Activated naive CD4-positive, alpha-beta T cell treated with anti-CD3 and anti-CD28 coated beads for 36 hours (primary cell): Measurements from ENCODE around the gene TBC1D22A. TPM values are rescaled to one million over a fixed set of nuclear protein-coding genes. Genes with fewer than 3 reads are reported as not detected.
A peak's percentile ranks its signal among the peaks of the same experiment; 100 is the strongest.

Experiments
- CTCF ChIA-PET: fragments of 350-600 bp; sonication (Branson Sonifier 250); formaldehyde crosslinking; loops from one replicate; lab custom pipeline; 2021; ENCODE audit warnings: antibody characterized with exemption; lab: Charles Lee
- DNase-seq: peaks from one replicate; pipeline ENCODE4 v3.0.0-alpha.2; 2020
- H3K27ac Mint-ChIP-seq: one replicate; pipeline ENCODE4 v1.8.0; 2021; ENCODE audit warnings: mild to moderate bottlenecking, mixed read lengths
- H3K27me3 Mint-ChIP-seq: one replicate; pipeline ENCODE4 v1.8.0; 2021; ENCODE audit warnings: low read depth, mixed read lengths
- H3K36me3 Mint-ChIP-seq: one replicate; pipeline ENCODE4 v1.8.0; 2021; ENCODE audit warnings: low read depth, mixed read lengths
- H3K4me1 Mint-ChIP-seq: one replicate; pipeline ENCODE4 v1.8.0; 2021; ENCODE audit warnings: low read depth, mixed read lengths
- H3K4me3 Mint-ChIP-seq: one replicate; pipeline ENCODE4 v1.8.0; 2021; ENCODE audit warnings: mild to moderate bottlenecking, moderate library complexity, mixed read lengths
- H3K9me3 Mint-ChIP-seq: one replicate; pipeline ENCODE4 v1.8.0; 2021; ENCODE audit warnings: mixed read lengths
- intact Hi-C: fragments of 100-400 bp; cut with micrococcal nuclease; formaldehyde crosslinking; loops from one replicate; pipeline ENCODE4 v1.15.1; 2023
- total RNA-seq, 2 experiments: library from RNA; stranded (reverse); gene quantifications; one replicate each; pipeline ENCODE4 v1.2.3, GENCODE V29; 2021

TBC1D22A gene
- 10 to 100 TPM; 20.1 to 21.4 TPM for total RNA-seq

GRCh38 chr22:46762238-46763050, at the start of gene TBC1D22A:
Gene TBC1D22A, plus strand, starts transcription at chr22:46762650. Its CDS starts 137 bp downstream, at chr22:46762787.
- peaks cover 53% of the 10 kb centered on the region for H3K4me1 Mint-ChIP-seq
- H3K9me3 Mint-ChIP-seq = no peaks in the 10 kb centered on the region
- no peaks in the 10 kb centered on the region for H3K27me3 Mint-ChIP-seq
- peak; percentile 97 for DNase-seq
- peak within 1 kb of the TSS; percentile 98 for H3K27ac Mint-ChIP-seq
- intact Hi-C loops = loop anchor here (1.0 kb wide), 5 partner anchors 12 to 148 kb away; no protein-coding TSS in a partner anchor
- peaks cover 15% of the 10 kb centered on the region for H3K36me3 Mint-ChIP-seq
- H3K4me3 Mint-ChIP-seq = peak within 1 kb of the TSS; percentile 99
- CTCF ChIA-PET = interaction anchor here (0.6 to 10.8 kb wide), 7 partner anchors 11 to 237 kb away, joined by 3 to 214 read pairs (median 4); partner anchors contain the start of gene CERK

GRCh38 chr22:46714550-46714949, 47.9 kb upstream of the TBC1D22A start:
- Mint-ChIP-seq H3K4me3 (no peak overlapping the region), H3K9me3 (no peaks in the 10 kb centered on the region), H3K4me1 (peaks cover 11% of the 10 kb centered on the region), H3K36me3 (peaks cover 33% of the 10 kb centered on the region), H3K27ac (no peak overlapping the region), H3K27me3 (no peaks in the 10 kb centered on the region)
- intact Hi-C loops = no loop called here
- no peak for DNase-seq
- CTCF ChIA-PET = interaction anchor here (1.1 kb wide), 2 partner anchors 84 to 151 kb away, joined by 3 to 4 read pairs; no protein-coding TSS in a partner anchor

- no peak for DNase-seq
- Mint-ChIP-seq H3K36me3 (peaks cover 25% of the 10 kb centered on the region), H3K4me1 (peaks cover 8% of the 10 kb centered on the region), H3K4me3 (no peak overlapping the region), H3K27me3 (no peaks in the 10 kb centered on the region), H3K9me3 (no peaks in the 10 kb centered on the region), H3K27ac (no peak overlapping the region)
- intact Hi-C loops = no loop called here
- CTCF ChIA-PET = interaction anchor here (0.8 kb wide), 1 partner anchor 38 kb away, joined by 3 read pairs; no protein-coding TSS in a partner anchor
Observed at GRCh38 chr22:46719921-46720320, 42.5 kb upstream of the TBC1D22A start.

GRCh38 chr22:46721501-46722085, 40.9 kb upstream of the TBC1D22A start:
- H3K4me1 Mint-ChIP-seq = peaks cover 8% of the 10 kb centered on the region
- H3K4me3 Mint-ChIP-seq = no peak overlapping the region
- no peaks in the 10 kb centered on the region for H3K9me3 Mint-ChIP-seq
- H3K27ac Mint-ChIP-seq = peak overlapping the region; percentile 61
- H3K36me3 Mint-ChIP-seq = peaks cover 25% of the 10 kb centered on the region
- H3K27me3 Mint-ChIP-seq = no peaks in the 10 kb centered on the region
- DNase-seq = no peak
- CTCF ChIA-PET = interaction anchor here (0.7 to 1.2 kb wide), 2 partner anchors 24 to 81 kb away, joined by 3 read pairs; no protein-coding TSS in a partner anchor
- intact Hi-C loops = no loop called here

- no peak overlapping the region for H3K4me3 Mint-ChIP-seq
- H3K9me3 Mint-ChIP-seq = no peaks in the 10 kb centered on the region
- peaks cover 18% of the 10 kb centered on the region for H3K4me1 Mint-ChIP-seq
- DNase-seq = no peak
- intact Hi-C loops = no loop called here
- no peaks in the 10 kb centered on the region for H3K27me3 Mint-ChIP-seq
- no peak overlapping the region for H3K27ac Mint-ChIP-seq
- peaks cover 15% of the 10 kb centered on the region for H3K36me3 Mint-ChIP-seq
- CTCF ChIA-PET = interaction anchor here (1.7 kb wide), 1 partner anchor 79 kb away, joined by 3 read pairs; no protein-coding TSS in a partner anchor
Observed at GRCh38 chr22:46723882-46724281, 38.6 kb upstream of the TBC1D22A start.

- Mint-ChIP-seq H3K27me3 (no peaks in the 10 kb centered on the region), H3K4me3 (no peak overlapping the region), H3K4me1 (peaks cover 17% of the 10 kb centered on the region), H3K9me3 (no peaks in the 10 kb centered on the region), H3K36me3 (peaks cover 11% of the 10 kb centered on the region), H3K27ac (no peak overlapping the region)
- CTCF ChIA-PET = interaction anchor here (1.7 kb wide), 1 partner anchor 78 kb away, joined by 3 read pairs; no protein-coding TSS in a partner anchor
- intact Hi-C loops = no loop called here
- DNase-seq = no peak
Observed at GRCh38 chr22:46725096-46725495, 37.4 kb upstream of the TBC1D22A start.

GRCh38 chr22:46726066-46726985, 36.1 kb upstream of the TBC1D22A start:
- intact Hi-C loops = no loop called here
- Mint-ChIP-seq H3K4me1 (peaks cover 27% of the 10 kb centered on the region), H3K4me3 (no peak overlapping the region), H3K27me3 (no peaks in the 10 kb centered on the region), H3K27ac (no peak overlapping the region), H3K9me3 (no peaks in the 10 kb centered on the region), H3K36me3 (peaks cover 8% of the 10 kb centered on the region)
- no peak for DNase-seq
- CTCF ChIA-PET = no interaction called here

GRCh38 chr22:46726986-46727317, 35.5 kb upstream of the TBC1D22A start:
- no peak for DNase-seq
- CTCF ChIA-PET = no interaction called here
- Mint-ChIP-seq H3K4me1 (peaks cover 33% of the 10 kb centered on the region), H3K9me3 (no peaks in the 10 kb centered on the region), H3K4me3 (no peak overlapping the region), H3K36me3 (peaks cover 9% of the 10 kb centered on the region), H3K27ac (no peak overlapping the region), H3K27me3 (no peaks in the 10 kb centered on the region)
- intact Hi-C loops = no loop called here

GRCh38 chr22:46727813-46728364, 34.6 kb upstream of the TBC1D22A start:
- no peak overlapping the region for H3K4me3 Mint-ChIP-seq
- H3K9me3 Mint-ChIP-seq = no peaks in the 10 kb centered on the region
- intact Hi-C loops = no loop called here
- DNase-seq = no peak
- H3K27ac Mint-ChIP-seq = no peak overlapping the region
- peaks cover 38% of the 10 kb centered on the region for H3K4me1 Mint-ChIP-seq
- no peaks in the 10 kb centered on the region for H3K27me3 Mint-ChIP-seq
- H3K36me3 Mint-ChIP-seq = peaks cover 7% of the 10 kb centered on the region
- CTCF ChIA-PET = no interaction called here

GRCh38 chr22:46728470-46728869, 34.0 kb upstream of the TBC1D22A start:
- intact Hi-C loops = no loop called here
- Mint-ChIP-seq H3K36me3 (peaks cover 7% of the 10 kb centered on the region), H3K9me3 (no peaks in the 10 kb centered on the region), H3K4me3 (no peak overlapping the region), H3K27ac (no peak overlapping the region), H3K27me3 (no peaks in the 10 kb centered on the region), H3K4me1 (peaks cover 37% of the 10 kb centered on the region)
- DNase-seq = no peak
- CTCF ChIA-PET = interaction anchor here (0.6 kb wide), 1 partner anchor 168 kb away, joined by 3 read pairs; no protein-coding TSS in a partner anchor

GRCh38 chr22:46730568-46731245, 31.7 kb upstream of the TBC1D22A start:
- intact Hi-C loops = no loop called here
- Mint-ChIP-seq H3K27ac (peak overlapping the region; percentile 26), H3K4me3 (no peak overlapping the region), H3K27me3 (no peaks in the 10 kb centered on the region), H3K4me1 (peaks cover 55% of the 10 kb centered on the region), H3K36me3 (peaks cover 11% of the 10 kb centered on the region), H3K9me3 (no peaks in the 10 kb centered on the region)
- CTCF ChIA-PET = interaction anchor here (1.1 to 1.5 kb wide), 2 partner anchors 68 to 72 kb away, joined by 3 to 6 read pairs; no protein-coding TSS in a partner anchor
- no peak for DNase-seq
